IgD-negative memory B cell (primary cell): ENCODE measurements around the gene SHH. TPM values are rescaled to one million over a fixed set of nuclear protein-coding genes. Genes with fewer than 3 reads are reported as not detected.

ENCODE experiments used
- H3K27ac Mint-ChIP-seq, 3 donors: one replicate each; pipeline ENCODE4 v1.8.0; 2020 to 2022; ENCODE audit warnings: mild to moderate bottlenecking in 3 of 3, mixed read lengths in 3 of 3, moderate library complexity in 1 of 3
- H3K27me3 Mint-ChIP-seq: one replicate; pipeline ENCODE4 v1.8.0; 2021; ENCODE audit warnings: mixed read lengths
- H3K36me3 Mint-ChIP-seq: one replicate; pipeline ENCODE4 v1.8.0; 2020; ENCODE audit warnings: mild to moderate bottlenecking, mixed read lengths
- H3K4me1 Mint-ChIP-seq, 3 donors: one replicate each; pipeline ENCODE4 v1.8.0; 2020 to 2022; ENCODE audit warnings: mixed read lengths in 3 of 3, mild to moderate bottlenecking in 1 of 3
- H3K4me3 Mint-ChIP-seq, 4 donors: one replicate each; pipeline ENCODE4 v1.8.0; 2020 to 2022; ENCODE audit warnings: mild to moderate bottlenecking in 4 of 4, mixed read lengths in 4 of 4, moderate library complexity in 3 of 4
- H3K9me3 Mint-ChIP-seq, 3 donors: one replicate each; pipeline ENCODE4 v1.8.0; 2020 to 2021; ENCODE audit warnings: mixed read lengths in 3 of 3, mild to moderate bottlenecking in 1 of 3
- polyA plus RNA-seq: library from polyadenylated mRNA; unstranded; fragments of 300-500 nt; fragmentation: Illumina TruSeq; gene quantifications from one replicate; pipeline ENCODE4 v1.2.3, GENCODE V29; 2021

SHH gene
- polyA plus RNA-seq: not detected

DNA sequence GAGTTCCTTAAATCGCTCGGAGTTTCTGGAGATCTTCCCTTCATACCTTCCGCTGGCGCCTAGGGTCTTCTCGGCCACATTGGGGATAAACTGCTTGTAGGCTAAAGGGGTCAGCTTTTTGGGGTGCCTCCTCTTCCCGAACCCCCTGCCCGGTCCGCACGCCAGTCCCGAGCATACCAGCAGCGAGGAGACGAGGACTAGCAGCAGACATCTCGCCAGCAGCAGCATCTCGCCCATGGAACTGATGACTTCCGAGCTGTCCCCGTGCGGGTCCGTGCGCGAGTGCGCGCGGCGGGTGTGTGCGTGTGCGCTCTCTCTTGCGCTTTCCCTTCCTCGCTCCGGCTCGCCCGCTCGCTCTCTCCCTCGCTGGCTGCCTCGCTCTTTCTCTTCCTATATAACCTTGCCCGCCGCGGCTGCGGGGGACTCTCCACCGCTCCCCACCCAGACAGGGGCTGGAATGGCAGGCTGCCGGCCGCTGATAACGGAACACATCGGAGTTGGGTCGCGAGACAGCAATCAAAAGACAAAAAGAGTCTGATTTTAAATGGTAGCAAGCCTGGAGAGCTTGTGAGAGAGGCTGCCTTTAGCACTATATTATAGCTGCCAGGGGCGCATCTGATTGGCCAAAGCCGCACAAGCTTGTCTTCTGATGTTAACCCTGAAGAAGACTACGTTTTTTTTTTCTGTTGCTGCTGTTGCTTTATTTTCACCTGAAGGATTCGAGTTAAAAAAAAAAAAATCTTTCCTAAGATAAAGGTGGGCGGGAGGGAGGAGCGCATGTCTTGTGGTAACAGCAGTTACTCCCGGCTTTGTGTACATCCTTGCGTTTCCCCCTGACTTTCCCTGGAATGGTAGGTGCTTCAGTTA lies at the start of gene SHH:
Gene SHH (minus strand): TSS at position 569 of the 867 bp plus-strand sequence. CDS start 341 bp downstream, at position 228.
- no peaks in the 10 kb centered on the region for H3K36me3 Mint-ChIP-seq
- H3K27ac Mint-ChIP-seq: peak within 1 kb of the TSS in 2 of 3 donors; percentile 33 to 71
- H3K9me3 Mint-ChIP-seq: no peaks in the 10 kb centered on the region
- peak within 1 kb of the TSS; percentile 28 to 63 (median 60) for H3K4me3 Mint-ChIP-seq
- H3K4me1 Mint-ChIP-seq: peaks cover 9 to 13% (median 10%) of the 10 kb centered on the region in 3 donors
- H3K27me3 Mint-ChIP-seq: peaks cover 56% of the 10 kb centered on the region

DNA sequence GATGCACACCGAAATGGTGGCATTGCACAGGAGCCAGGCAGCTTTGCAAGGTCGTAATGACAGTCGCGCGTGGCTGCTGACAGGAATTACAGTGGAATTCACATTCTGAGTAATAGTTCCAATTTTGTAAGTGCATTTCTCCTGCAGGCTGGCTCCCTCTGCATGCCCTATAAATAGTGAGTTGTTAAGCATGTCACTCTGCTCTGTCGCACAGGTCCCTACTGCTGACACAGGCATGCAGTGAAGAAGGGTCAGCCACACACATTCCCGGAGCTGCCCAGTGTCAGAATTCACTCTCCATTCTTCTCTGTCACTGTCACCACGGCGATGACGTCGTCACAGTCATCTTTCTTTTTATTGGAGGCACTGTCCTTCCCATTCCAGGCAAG lies 49.2 kb upstream of the SHH start:
- H3K4me1 Mint-ChIP-seq: no peaks in the 10 kb centered on the region
- H3K4me3 Mint-ChIP-seq: no peak overlapping the region
- H3K27me3 Mint-ChIP-seq: peaks cover 6% of the 10 kb centered on the region
- H3K27ac Mint-ChIP-seq: no peak overlapping the region
- no peaks in the 10 kb centered on the region for H3K9me3 Mint-ChIP-seq
- no peaks in the 10 kb centered on the region for H3K36me3 Mint-ChIP-seq

GRCh38 chr7:155860840-155861479 lies 48.7 kb upstream of the SHH start:
- Mint-ChIP-seq H3K36me3 (no peaks in the 10 kb centered on the region), H3K27me3 (peaks cover 6% of the 10 kb centered on the region), H3K4me3 (no peak overlapping the region), H3K4me1 (no peaks in the 10 kb centered on the region), H3K9me3 (no peaks in the 10 kb centered on the region), H3K27ac (no peak overlapping the region)

DNA sequence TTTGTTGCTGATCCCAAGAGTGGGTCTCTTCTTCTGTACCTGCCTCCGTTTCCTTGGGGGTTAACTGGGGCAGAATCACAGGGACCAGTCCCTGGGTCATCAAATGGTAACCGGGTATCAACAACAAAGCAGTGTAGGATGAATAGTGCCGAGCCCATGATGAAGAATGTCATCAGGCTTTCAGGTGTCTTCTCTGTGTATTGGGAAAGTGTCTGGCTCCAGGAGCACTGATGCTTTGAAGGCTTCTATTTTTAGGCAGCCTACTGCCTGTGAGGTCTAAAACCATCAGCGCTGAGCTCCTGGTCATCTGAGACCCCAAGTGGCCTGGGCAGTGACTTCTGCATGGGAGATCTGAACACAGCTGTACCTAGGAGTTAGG lies 48.2 kb upstream of the SHH start:
- Mint-ChIP-seq H3K27ac (no peak overlapping the region), H3K36me3 (no peaks in the 10 kb centered on the region), H3K4me3 (no peak overlapping the region), H3K9me3 (peaks cover 0 to 3% (median 0%) of the 10 kb centered on the region in 3 donors), H3K4me1 (no peaks in the 10 kb centered on the region), H3K27me3 (peaks cover 6% of the 10 kb centered on the region)

GRCh38 chr7:155858521-155859061 lies 46.3 kb upstream of the SHH start:
- H3K36me3 Mint-ChIP-seq: no peaks in the 10 kb centered on the region
- H3K9me3 Mint-ChIP-seq: peaks cover 0 to 7% (median 6%) of the 10 kb centered on the region in 3 donors
- H3K27me3 Mint-ChIP-seq: peaks cover 2% of the 10 kb centered on the region
- no peak overlapping the region for H3K4me3 Mint-ChIP-seq
- no peaks in the 10 kb centered on the region for H3K4me1 Mint-ChIP-seq
- H3K27ac Mint-ChIP-seq: no peak overlapping the region

DNA sequence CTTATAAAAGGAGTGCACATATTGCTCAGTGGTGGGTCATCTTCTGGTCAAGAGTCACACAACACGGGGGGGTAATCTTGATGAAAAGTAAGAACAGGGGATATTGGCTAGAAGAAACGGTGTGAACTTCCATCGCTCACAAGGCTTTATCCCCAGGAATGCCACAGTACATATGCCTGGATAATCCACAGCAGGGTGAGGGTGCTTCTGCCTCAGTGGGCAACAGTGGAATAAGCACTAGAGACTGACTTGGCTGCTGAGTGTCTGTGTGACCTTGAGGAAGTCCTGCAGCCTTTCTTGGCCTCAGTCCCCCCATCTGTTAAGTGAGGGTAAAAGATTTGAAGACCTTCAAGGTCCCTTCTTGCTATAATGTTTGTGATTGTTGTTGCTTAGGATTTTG lies 44.9 kb upstream of the SHH start:
- Mint-ChIP-seq H3K4me3 (no peak overlapping the region), H3K9me3 (peaks cover 0 to 7% (median 6%) of the 10 kb centered on the region in 3 donors), H3K4me1 (no peaks in the 10 kb centered on the region)

GRCh38 chr7:155856656-155857055 lies 44.4 kb upstream of the SHH start:
- Mint-ChIP-seq H3K27me3 (peaks cover under 1% of the 10 kb centered on the region), H3K9me3 (peaks cover 0 to 7% (median 6%) of the 10 kb centered on the region in 3 donors), H3K4me3 (no peak overlapping the region), H3K4me1 (no peaks in the 10 kb centered on the region), H3K27ac (no peak overlapping the region), H3K36me3 (no peaks in the 10 kb centered on the region)

More for the DNA sequence above, 44.9 kb upstream of the SHH start:
- H3K27ac Mint-ChIP-seq: no peak overlapping the region
- H3K36me3 Mint-ChIP-seq: no peaks in the 10 kb centered on the region
- peaks cover 2% of the 10 kb centered on the region for H3K27me3 Mint-ChIP-seq

- no peaks in the 10 kb centered on the region for H3K4me1 Mint-ChIP-seq
- no peaks in the 10 kb centered on the region for H3K36me3 Mint-ChIP-seq
- H3K4me3 Mint-ChIP-seq: no peak overlapping the region
- H3K9me3 Mint-ChIP-seq: peaks cover 0 to 7% (median 6%) of the 10 kb centered on the region in 3 donors
- H3K27ac Mint-ChIP-seq: peak overlapping the region in 1 of 3 donors; percentile 85
- H3K27me3 Mint-ChIP-seq: peaks cover 5% of the 10 kb centered on the region
Measured at GRCh38 chr7:155852426-155853301, 40.4 kb upstream of the SHH start.

DNA sequence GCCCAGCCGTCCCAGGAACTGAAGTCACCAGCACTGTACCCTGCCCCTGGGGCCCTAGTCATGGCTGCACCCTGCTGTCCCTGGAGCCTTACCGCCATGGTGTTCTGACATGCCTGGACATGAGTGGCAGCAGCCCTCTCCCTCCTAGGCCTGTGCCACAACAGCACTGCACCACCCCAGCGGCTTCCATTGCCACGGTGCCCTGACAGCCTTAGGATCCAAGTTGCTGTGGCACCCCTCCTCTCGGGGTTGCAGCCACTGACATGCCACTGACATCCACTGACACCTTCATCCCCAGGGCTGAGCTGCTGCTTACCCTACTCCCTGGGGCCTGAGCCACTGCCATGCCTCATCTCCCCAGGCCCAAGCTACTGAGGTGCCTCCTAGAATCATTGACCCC lies 39.6 kb upstream of the SHH start:
- Mint-ChIP-seq H3K4me3 (no peak overlapping the region), H3K27me3 (peaks cover 5% of the 10 kb centered on the region), H3K36me3 (no peaks in the 10 kb centered on the region), H3K9me3 (peaks cover 0 to 7% (median 6%) of the 10 kb centered on the region in 3 donors), H3K4me1 (no peaks in the 10 kb centered on the region), H3K27ac (no peak overlapping the region)

GRCh38 chr7:155850766-155851678 lies 38.8 kb upstream of the SHH start:
- Mint-ChIP-seq H3K36me3 (no peaks in the 10 kb centered on the region), H3K27ac (no peak overlapping the region), H3K27me3 (peaks cover 5% of the 10 kb centered on the region), H3K4me3 (no peak overlapping the region), H3K4me1 (no peaks in the 10 kb centered on the region), H3K9me3 (peaks cover 0 to 7% (median 6%) of the 10 kb centered on the region in 3 donors)

GRCh38 chr7:155850001-155850436 lies 37.8 kb upstream of the SHH start:
- peak overlapping the region in 1 of 3 donors; percentile 2 for H3K27ac Mint-ChIP-seq
- H3K36me3 Mint-ChIP-seq: no peaks in the 10 kb centered on the region
- no peaks in the 10 kb centered on the region for H3K4me1 Mint-ChIP-seq
- H3K9me3 Mint-ChIP-seq: peaks cover 0 to 5% (median 3%) of the 10 kb centered on the region in 3 donors
- no peak overlapping the region for H3K4me3 Mint-ChIP-seq
- H3K27me3 Mint-ChIP-seq: peaks cover 5% of the 10 kb centered on the region

GRCh38 chr7:155848691-155849669 lies 36.7 kb upstream of the SHH start:
- peaks cover 5% of the 10 kb centered on the region for H3K27me3 Mint-ChIP-seq
- no peaks in the 10 kb centered on the region for H3K9me3 Mint-ChIP-seq
- H3K27ac Mint-ChIP-seq: no peak overlapping the region
- no peak overlapping the region for H3K4me3 Mint-ChIP-seq
- H3K4me1 Mint-ChIP-seq: no peaks in the 10 kb centered on the region
- no peaks in the 10 kb centered on the region for H3K36me3 Mint-ChIP-seq
